Measurements from ENCODE around the gene ASTN2.

Gene ASTN2

GRCh38 chr9:117293206-117294114 lies 121.4 kb downstream of the ASTN2 start:
- no peak for DNase-seq

DNA sequence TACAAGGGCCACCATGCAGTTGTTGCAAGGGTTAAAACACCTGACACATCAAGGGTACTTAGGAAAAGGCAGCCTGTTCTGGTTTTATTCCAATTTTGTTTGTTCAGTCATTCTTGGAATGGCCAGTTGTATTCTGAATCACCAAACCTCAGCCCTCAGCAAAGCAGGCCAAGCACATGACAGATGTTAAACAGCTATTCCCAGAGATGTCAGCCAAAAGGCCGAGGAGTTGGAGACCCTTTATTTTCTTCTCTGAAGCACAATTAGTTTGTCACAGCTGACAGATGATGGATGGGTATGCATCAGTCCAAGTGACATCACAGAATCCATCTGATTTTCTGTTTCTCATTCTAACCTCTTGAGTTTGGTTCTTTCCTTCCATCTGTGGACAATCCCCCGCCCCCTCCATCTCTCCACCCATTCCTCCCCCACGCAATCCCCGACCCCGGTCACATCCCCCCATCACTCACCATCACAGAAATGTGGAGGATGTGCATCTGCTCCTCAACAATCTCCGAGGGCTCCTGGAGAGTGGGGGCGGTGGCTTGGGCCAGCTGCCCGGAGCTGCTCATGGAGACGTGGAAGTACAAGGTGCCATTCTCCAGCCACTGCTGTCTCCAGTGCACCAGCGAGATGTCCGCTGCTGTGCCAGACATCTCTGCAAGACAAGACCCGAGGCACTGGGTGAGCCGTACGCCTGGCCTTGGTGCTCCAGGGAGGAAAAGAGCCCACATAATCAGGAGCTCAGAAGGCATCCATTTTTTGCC lies 123.8 kb downstream of the ASTN2 start:
- no peak for DNase-seq

- DNase-seq = no peak
These were observed 124.5 kb downstream of the ASTN2 start for GRCh38 chr9:117290306-117290840.

GRCh38 chr9:117286245-117286644 lies 128.6 kb downstream of the ASTN2 start:
- DNase-seq = no peak

GRCh38 chr9:117284414-117284813 lies 130.4 kb downstream of the ASTN2 start:
- DNase-seq = no peak

DNA sequence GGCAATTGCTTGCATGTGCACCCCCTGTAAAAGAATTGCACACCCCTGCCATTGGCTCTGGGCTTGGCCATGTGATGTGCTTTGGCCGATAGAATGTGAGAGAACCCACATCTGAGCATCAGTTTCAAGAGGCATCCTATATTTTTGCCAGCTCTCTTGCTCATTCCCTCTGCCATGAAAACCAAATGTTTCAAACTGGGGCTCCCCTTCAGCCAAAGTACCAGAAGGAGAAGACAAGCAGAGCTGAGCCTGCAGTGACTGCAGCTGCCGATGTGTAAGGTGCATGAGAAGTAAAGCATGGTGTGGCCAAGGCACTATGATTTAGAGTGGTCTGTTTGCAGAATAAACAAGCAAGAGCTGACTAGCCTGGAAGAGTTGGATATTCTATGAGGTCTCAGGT lies 132.3 kb downstream of the ASTN2 start:
- no peak for DNase-seq

DNA sequence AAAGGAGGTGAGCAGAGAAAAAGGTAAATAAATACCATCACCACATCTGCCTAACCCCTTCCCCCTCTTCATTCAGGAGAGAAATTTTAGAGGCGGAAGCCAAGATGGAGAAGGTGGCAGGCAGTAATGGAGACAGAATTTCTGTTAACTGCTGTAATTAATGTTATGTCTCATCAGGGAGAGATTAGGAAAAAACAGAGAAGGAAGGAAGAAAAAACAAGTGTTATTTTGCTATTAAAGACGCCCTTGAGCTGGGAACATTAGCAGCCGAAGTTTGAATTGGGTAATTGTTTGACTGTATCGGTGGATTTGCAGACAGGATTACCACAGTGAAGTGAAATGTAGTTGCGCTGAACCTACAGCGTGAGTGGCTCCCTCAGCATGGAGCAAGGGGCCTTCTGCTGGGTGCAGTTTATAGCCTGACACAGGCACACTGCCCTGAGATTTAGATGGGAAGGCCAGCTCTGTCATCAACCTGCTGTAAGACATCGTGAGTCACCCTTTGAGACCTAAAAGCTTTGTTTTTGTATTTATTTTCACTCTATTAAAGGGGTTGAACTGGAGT lies 136.3 kb downstream of the ASTN2 start:
- no peak for DNase-seq

DNA sequence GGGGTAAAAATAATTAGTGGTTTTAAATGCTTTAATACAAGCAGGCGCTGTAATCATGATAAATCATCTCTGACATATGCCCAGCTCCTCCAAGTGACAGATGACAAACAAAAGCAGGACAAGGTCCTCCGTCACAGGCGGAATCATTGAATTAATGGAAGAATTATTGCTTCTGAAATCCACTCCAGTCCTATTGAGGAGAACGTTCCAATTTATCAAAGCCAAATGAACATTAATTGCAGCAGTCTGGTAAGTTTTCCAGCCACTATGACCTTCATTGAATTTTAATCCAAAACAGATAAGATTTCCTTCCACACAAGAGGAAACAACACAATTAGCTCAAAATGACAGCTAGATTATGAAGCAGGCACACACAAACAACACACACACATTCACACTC lies 136.8 kb downstream of the ASTN2 start:
- DNase-seq = no peak

DNA sequence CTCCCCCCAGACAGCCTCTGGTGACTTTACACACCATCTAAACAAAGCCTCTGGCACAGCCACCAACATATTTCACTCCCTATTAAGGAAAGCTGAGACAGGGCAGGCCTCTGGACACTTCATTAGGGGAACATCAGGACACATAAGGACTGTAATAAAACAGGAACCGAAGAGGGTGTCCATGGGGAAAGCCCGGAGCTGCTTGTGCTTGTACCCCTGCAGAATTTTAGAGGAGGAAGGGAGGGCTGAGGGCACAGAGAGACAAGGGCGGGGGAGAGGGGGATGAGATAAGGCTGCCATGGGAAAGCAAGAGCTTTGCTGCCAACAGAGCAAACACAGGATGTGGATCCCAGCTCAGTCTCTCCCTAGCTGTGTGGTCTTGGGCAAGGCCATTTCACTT lies 138.4 kb downstream of the ASTN2 start:
- no peak for DNase-seq

DNA sequence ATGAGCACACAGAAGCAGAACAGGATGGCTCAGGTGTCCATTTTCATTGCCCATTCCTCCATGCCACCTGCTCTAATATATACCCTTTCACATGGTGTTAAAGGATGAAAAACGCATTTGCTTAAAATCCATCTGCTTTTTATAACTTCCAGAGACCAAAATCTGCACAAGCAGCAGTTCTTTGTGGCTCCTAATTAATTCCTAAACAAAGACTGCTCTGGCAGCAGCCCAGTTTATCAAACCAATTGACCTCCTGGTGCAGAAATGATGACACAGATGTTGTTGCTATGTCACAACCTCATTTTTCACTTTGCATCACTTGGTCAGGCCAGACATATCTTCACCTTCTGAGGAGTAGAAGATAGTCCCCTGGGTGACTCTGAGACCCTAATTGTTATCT lies 141.2 kb downstream of the ASTN2 start:
- DNase-seq = no peak

- no peak for DNase-seq
These were observed 145.9 kb downstream of the ASTN2 start for GRCh38 chr9:117268847-117269446.

- DNase-seq = no peak
These were observed 147.9 kb downstream of the ASTN2 start for GRCh38 chr9:117266855-117267497.

GRCh38 chr9:117265253-117265652 lies 149.6 kb downstream of the ASTN2 start:
- no peak for DNase-seq

- no peak for DNase-seq
These were observed 156.5 kb downstream of the ASTN2 start for GRCh38 chr9:117258184-117258866.

DNA sequence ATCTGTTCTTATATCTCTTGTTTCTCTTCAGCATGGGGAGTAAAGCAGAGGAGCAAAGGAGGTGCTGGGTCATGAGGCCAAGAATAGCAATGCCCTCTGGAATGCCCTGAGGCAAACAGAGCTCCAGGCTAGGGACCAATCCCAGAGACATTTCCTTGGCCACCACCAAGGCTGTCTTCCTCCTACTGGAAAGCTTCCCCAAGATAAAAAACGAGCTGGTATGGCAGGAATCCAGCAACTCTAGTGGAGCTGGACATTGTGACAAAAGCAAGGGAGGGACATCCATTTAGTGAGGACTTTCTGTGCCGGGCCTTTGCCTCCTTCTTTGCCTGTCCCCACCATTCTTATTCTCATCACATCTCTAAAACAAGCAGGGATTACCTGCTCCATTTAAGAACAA lies 161.6 kb downstream of the ASTN2 start:
- DNase-seq = no peak

DNA sequence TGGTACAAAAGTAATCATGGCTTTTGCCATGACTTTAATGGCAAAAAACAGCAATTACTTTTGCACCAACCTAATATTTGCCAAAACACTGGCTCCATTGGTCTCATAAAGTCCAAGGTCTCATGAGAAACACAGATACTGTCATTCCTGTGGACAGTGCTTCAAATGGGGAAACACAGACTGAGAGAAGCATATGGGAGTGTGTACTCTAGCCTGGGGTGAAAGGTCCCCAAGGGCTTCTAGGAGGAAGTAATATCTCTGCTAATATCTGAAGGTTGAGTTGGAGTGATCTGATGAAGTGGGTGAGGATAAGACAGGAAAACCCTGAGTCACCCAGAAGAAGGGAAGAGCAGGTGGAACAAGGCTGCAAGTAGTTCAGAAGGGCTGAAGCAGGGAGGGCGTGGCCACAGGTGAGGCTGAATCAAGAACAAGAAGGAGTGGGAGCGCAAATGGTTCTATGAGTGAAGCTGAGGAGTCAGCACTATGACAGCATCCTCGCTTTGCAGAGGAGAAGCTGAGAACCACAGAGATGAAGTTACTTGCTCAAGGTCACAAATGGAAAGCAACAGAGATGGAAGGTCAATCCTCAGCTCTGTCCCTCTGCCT lies 164.1 kb downstream of the ASTN2 start:
- no peak for DNase-seq

GRCh38 chr9:117249799-117250198 lies 165.1 kb downstream of the ASTN2 start:
- no peak for DNase-seq

GRCh38 chr9:117247266-117247665 lies 167.6 kb downstream of the ASTN2 start:
- DNase-seq = no peak

DNA sequence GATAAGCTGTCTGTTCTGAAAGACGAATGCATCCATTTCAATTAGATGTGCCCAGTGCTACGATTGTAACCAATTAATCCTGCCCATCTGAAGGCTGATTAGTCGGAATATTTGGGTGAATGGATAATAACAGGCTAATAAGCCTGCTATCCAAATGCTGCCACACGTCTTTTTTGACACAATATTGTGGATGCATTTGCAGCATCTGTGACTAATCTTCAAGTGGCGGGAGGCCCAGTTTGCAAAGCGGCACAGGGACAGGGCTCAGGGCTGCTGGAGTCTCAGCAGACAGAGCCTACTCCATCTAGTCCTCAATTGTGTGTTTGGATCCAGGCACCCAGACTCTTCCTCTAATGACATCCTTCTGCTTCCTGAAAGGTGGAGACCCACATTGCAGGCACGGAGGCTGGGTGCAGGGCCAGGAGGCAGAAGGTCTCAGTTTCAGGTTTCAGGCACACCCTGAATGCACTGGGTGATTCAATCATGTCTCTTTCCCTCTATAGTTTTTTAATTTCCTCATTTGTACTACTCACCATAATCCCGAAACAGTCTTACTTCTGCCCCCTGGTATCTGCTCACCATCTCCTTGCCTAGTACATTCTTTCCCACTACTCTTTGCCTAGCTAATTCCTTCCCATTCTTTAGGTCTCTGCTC lies 169.6 kb downstream of the ASTN2 start:
- no peak for DNase-seq

DNA sequence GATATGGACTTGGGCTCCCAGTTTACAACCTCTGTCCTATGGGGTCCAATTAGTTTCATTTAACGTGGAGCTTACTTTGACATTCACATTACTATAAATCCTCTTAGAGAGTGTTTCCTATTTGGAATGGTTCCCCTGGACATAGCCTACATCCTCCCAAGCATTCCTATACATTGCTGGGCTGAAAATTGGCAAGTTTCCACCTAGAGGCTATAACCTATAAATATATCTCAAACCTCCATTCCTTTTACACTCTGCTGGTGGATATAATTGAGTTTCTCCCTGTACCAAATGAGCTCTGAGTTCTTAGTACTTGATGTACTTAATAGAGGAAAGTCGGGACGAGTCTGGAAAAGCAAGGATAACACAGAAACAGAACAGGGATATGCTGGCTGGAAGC lies 172.8 kb downstream of the ASTN2 start:
- no peak for DNase-seq

DNA sequence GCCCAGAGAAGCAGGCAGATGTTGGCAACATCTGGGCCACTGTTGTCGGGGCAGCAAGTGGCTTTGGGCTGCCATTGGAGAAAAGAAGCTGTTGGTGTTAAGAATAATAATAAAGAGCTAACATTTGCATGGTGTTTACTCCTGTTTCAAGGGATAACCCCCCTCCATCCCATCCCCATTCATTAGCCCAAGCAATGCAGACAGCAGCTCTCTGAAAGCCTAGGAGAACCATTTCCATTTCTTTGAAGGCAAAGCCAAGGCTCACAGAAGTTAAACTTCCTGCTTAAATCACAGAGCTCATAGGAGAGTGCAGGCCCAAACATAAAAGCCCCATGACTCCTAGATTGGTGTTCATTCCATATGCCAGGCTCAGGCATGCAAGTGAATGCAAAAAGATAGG lies 175.4 kb downstream of the ASTN2 start:
- DNase-seq = no peak

All from stimulated activated CD4-positive, alpha-beta T cell treated with anti-CD3 and anti-CD28 coated beads, Interleukin-4, amount 100 ng/mL, for 4 hours (primary cell).